G401 (cell line): ENCODE results near the gene CADM1. TPM values are rescaled to one million over a fixed set of nuclear protein-coding genes. Genes with fewer than 3 reads are reported as not detected.

Experiments used
- DNase-seq: peaks from one replicate; pipeline ENCODE4 v3.0.0-alpha.2; 2015; ENCODE audit warnings: low spot score
- in situ Hi-C: cut with HindIII; loops from 2 replicates; pipeline ENCODE4 v1.10.0; 2016; ENCODE audit warnings: low sequenced_read_pairs, mixed read lengths
- total RNA-seq: library from RNA; depleted of rRNA; stranded (reverse); fragments of >200 nt; shearing (Covaris generic); gene quantifications from 2 replicates; pipeline ENCODE4 v1.2.3, GENCODE V29; 2014

CADM1 gene
- total RNA-seq, 1 experiment from 2014 or later: not detected

DNA sequence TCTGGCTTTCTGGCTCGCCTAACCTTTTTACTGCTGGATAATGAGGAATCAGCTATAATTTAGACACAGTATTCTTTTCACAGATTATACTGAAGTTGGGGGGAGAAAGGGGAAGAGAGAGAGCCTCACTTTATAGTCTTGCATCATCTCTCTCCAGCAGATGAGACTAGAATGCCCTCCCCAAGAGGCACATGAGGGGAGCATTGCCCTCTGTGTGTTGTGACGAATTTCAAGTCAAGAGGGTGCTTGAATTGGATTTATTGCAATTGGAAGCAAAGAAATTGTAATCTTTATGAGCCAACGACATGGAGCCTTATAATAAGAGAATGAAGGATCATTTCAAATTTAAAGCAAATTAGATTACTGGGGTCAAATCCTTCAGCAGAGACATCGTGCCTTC, 17.6 kb upstream of the CADM1 start:
- in situ Hi-C loops: no loop called here
- no peak for DNase-seq

- DNase-seq: no peak
- in situ Hi-C loops: no loop called here
Observed at GRCh38 chr11:115518983-115519628, 14.9 kb upstream of the CADM1 start.

DNA sequence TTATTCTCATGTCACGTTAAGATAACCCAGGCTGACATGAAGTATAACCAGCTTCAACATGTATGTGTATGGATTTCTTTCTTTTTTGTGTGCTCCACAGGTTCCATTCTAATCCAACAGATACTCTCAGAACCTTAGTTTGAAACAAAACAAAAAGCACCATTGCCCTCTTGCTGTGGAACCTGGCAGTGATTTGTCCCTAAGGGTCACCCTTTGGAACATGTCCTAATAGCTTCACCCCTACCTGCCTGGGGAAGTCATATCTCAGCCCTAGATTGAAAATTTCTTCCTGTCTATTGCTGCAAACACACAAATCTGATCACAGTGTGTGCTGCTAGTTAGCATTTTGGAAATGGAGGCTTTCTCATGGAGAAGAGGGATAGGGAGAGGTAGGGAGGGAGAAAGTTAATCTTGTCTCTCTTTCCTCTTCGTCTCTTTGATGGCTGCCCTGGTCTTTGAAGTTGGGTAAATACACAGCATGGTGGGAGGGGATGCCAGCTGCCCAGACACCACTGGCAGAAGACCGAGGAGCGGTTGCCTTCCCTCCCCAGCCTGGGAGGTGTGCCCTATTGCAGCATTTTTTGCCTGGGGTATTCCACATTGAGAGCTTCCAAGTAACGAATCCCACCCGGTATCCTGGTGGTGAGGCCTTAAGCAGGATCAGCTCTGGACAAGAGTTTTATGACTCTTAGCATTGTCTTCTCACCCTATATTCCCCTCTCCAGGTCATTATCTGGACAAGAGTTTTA, 11.6 kb upstream of the CADM1 start:
- in situ Hi-C loops: no loop called here
- no peak for DNase-seq

DNA sequence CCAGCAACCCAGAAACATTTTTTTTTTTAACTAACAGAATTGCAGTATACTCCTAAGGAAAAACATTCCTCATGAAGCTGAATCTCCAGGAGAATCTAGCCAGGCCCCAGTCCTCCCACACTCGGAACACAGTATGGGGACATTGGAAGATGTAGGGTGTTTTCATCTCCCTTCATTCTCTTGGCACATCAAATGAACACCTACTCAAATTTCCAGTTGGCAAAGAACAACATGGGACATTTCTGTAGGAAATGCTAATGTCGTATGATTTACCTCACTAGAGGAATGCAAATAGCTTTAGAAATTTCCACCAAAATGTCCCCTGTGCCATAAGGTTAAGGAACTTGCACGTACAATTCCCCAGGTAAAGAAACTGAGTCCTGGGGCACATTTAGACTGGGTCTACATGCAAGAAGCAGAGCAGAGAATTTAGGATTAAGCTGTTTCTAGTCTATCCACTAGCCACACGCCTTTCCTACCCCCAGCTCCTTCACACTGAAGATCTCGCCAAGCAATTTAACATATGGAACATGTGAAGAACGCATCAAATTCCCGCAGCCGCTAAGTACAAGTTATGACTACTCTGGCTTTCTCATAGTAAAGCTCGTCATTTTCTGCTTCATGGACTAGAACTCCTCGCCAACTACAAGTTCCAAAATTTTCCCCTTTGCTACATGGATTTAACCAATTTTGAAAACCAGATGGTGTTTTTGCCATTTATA, 2.9 kb upstream of the CADM1 start:
- DNase-seq: no peak
- in situ Hi-C loops: no loop called here

DNA sequence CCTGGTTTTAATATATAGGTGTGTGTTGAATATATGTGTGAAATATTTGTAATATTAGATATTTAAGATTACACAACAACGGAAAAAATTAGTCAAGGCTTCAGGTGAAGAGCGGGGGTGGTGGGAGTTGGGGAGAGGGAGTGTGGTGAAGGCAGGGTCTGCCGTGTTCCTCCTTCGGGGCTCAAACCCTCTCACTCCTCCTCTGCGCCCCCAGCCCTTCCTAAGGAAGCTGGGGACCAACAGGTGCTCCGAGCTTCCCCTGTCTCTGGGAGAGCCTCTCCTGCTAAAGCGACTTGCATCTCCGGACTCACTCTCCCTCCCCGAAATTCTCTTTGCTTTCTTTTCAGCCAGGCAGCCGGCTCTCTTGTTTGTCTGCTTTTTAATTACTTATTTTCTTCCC, 960 bp upstream of the CADM1 start:
- DNase-seq: peak; percentile 70
- in situ Hi-C loops: no loop called here

GRCh38 chr11:115503886-115504275, 334 bp downstream of the CADM1 start:
- no peak for DNase-seq
- in situ Hi-C loops: no loop called here

- in situ Hi-C loops: no loop called here
- peak; percentile 84 for DNase-seq
Observed at GRCh38 chr11:115503083-115503885, 931 bp downstream of the CADM1 start.

- no peak for DNase-seq
- in situ Hi-C loops: no loop called here
Observed at GRCh38 chr11:115502636-115503082, 1.6 kb downstream of the CADM1 start.

- in situ Hi-C loops: no loop called here
- DNase-seq: peak; percentile 62
Observed at GRCh38 chr11:115501893-115502589, 2.2 kb downstream of the CADM1 start.

DNA sequence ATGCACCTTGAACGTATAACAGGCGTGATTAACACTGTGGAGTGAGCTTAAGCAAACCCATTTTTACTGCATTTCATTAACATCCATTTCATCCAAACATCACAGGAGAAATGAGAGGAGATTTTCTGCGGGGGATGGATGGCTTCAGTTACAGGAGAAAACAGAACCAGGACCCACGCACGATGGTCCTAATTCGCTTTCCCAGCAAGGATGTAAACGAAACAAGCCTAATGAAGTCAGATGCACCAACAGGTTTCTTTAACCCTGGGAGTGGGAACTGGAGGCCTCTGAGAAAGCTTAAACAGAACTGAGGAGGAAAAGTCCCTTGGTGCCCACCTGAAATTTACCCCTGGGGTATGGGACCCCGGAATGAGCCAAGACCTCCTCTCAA, 2.7 kb downstream of the CADM1 start:
- peak; percentile 55 for DNase-seq
- in situ Hi-C loops: no loop called here

DNA sequence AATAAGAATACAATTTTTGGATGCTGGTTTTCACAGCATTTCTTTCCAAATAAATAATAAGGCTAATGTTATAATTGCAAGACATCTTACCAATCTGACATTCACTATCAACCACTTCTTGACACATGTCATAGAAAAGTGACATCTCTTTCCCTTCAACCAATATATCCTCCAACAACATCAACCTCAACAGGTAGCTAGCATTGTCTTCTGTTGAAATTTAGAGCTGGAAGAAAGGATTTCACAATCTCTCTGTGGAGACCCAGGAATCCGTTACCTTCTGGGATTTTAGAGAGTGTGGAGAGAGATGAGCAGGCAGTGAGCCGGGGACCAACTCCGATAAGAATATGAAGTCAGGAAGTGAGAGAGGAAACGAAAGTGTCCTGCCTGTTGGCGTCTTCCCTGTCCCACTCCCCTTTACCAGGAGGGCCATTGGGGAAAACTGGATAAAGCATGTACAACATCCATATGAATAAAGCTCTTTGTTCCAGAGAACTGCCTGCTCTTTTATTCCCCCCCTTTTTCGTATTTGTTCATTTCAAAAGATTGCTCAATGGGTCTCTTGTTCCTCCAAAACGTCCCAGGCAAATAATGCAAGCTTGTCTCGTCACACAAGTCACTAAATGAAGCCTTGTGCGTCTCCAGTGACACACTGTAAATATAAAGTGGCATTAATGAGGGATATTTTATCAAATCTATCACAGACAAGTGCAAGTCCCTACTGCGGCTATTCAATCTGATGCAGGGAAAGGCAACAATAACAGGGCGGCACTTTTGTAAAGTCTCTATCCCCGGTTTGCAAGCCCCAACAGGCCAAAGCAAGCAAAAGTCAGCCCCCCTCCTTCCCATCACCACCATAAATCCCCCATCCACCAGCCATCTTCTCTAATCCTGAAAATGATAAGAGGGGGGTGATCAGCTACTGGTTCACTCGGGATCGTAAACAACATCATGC, 3.4 kb downstream of the CADM1 start:
- in situ Hi-C loops: no loop called here

DNA sequence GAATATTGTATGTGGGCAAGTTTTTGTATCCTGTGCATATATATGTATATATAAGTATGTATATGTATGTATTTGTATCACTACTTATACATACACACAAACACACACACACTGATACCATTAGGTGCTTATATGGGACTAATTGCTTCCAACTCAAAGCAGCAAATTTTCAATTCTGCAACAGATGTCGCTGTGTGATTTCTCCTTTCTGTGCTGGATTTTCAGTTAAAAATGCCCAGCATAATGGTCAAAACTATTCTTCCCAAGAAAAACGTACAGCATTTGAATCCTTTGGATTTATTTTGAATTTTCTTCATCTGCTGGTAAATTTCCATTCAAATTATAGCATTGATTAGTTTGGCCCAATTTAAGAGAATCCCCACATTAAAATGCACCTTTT, 4.3 kb downstream of the CADM1 start:
- DNase-seq: peak; percentile 80
- in situ Hi-C loops: no loop called here

More for the DNA sequence above, 3.4 kb downstream of the CADM1 start:
- DNase-seq: peak; percentile 54

DNA sequence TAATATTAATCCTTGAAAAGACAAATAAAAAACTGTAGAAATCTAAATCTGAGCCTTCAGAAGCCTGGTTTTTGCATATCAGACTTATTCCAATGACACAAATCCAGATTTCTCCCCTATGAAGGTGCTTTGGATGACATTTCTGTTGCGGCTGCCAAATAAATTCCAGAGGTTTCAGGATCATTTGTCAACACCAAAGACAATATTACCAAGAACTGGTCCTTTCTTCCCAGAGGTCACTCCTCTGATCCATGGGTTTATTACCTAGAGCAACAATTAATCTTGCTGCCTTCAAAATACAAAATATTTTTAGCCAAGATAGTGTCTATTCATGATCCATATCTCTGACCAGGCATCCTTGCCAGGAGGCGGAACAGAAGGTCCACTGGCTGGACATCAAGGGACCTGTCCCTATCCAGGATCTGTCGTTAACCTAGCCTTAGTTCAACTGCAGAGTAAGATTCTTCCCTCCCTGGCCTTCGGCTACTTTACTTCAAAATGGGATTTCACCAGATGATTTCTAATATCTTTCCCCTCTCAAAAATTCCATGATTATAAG, 4.9 kb downstream of the CADM1 start:
- in situ Hi-C loops: no loop called here

DNA sequence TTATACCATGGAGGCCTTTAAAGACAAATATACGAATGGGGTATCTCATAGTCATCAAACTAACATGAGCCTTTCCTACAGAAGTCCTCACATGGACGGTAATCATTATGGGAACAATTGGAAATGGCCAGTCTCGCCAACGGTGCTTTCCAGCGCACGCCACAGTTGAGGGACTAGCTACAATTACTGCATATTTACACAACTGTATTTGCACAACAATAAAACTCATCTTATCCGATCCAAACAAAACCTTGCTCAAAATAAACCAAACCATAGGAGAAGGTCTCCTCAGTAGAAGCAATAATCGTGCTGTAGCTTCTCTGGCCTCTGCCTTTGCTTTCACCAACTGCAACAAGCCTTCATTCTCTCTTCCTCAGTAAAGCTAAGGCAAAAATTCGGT, 5.9 kb downstream of the CADM1 start:
- in situ Hi-C loops: no loop called here
- no peak for DNase-seq

More for the DNA sequence above, 4.9 kb downstream of the CADM1 start:
- DNase-seq: peak; percentile 71

GRCh38 chr11:115497303-115497702, 6.9 kb downstream of the CADM1 start:
- DNase-seq: no peak
- in situ Hi-C loops: no loop called here

GRCh38 chr11:115496892-115497291, 7.3 kb downstream of the CADM1 start:
- DNase-seq: no peak
- in situ Hi-C loops: no loop called here

DNA sequence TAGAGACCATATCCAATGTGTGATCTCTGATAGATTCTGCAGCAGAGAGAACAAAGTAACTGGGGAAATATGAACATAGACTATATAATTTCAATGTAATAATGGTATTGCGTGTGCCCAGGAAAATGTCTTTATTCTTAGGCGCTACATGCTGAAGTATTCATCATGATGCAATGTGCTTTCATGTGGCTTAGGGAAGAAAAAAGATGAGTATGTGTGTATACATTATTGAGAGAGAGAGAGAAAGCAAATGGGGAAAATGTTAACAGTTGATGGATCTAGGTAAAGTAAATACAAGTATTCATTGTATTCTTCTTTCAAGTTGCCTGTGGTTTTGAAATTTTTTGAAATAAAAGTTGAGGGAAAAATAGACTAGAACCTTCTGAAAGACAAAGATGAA, 10.3 kb downstream of the CADM1 start:
- DNase-seq: no peak
- in situ Hi-C loops: no loop called here

DNA sequence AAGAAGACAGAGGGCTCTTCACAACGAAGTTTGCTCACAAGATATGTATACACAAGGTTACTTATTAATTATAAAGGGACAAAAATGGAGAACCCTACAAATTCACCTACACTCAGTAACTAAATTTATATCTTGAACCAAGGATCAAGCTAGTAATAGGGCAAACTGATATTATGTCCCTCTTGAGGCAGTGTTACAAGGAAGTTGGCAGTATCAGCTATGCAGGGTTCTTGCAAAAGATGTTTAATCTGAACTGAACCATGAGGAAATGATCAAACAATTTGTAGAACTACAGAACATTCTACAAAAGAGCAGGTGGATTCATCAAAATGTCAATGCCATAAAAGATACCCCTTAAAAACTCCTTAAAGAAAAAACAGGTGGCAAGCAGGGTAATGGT, 10.7 kb downstream of the CADM1 start:
- in situ Hi-C loops: no loop called here
- DNase-seq: no peak
